Muscle layer of duodenum (tissue), 2 donors: ENCODE measurements around the gene MOK.
"Not testable (repeated sequence)": the region's sequence is repeated elsewhere in the genome, so short reads cannot be mapped to it uniquely, and the experiment has no call there.

Experiments
- H3K27ac ChIP-seq: one replicate; pipeline ENCODE4 v1.7.0; 2013; ENCODE audit warnings: mild to moderate bottlenecking, low read length
- H3K27me3 ChIP-seq: one replicate; pipeline ENCODE4 v1.7.0; 2013; ENCODE audit warnings: low read depth, mild to moderate bottlenecking, control low read depth, low read length
- H3K36me3 ChIP-seq, 2 donors: one replicate each; pipeline ENCODE4 v1.7.0; 2013; ENCODE audit warnings: low read length in 2 of 2, control low read depth in 1 of 2, mild to moderate bottlenecking in 1 of 2; ENCODE audit not compliant: insufficient read depth in 2 of 2, control insufficient read depth in 1 of 2
- H3K4me1 ChIP-seq, 2 donors: one replicate each; pipeline ENCODE4 v1.7.0; 2013; ENCODE audit warnings: low read length in 2 of 2, mild to moderate bottlenecking in 2 of 2, control low read depth in 1 of 2, moderate library complexity in 1 of 2; ENCODE audit not compliant: insufficient read depth in 2 of 2, control insufficient read depth in 1 of 2
- H3K4me3 ChIP-seq, 2 donors: one replicate each; pipeline ENCODE4 v1.7.0; 2013; ENCODE audit warnings: low read length in 2 of 2, low read depth in 1 of 2, mild to moderate bottlenecking in 1 of 2
- H3K9me3 ChIP-seq, 2 donors: one replicate each; pipeline ENCODE4 v1.7.0; 2013; ENCODE audit warnings: low read length in 2 of 2, control low read depth in 1 of 2, mild to moderate bottlenecking in 1 of 2; ENCODE audit not compliant: control insufficient read depth in 1 of 2
- donor health status: healthy.

The MOK gene

DNA sequence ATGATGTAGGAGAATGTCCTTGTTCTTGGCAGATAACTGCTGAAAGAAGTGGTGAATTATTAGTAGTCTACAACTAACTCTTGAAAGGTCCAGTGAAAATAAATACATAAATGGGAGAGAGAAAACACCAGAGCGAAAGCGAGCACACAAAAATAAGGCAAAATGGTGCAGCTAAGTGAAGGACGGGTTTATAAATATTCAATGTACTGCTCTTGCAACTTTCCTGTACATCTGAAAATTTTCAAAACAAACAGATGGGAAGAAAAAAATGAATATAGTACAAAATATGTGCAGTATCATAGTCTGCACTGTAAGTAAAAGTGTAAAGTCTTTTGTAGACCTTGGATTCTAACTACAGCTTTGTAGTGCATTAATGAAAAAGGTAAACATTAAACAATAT, 1.3 kb downstream of the MOK start:
- Histone ChIP-seq H3K27me3 (no peaks in the 10 kb centered on the region), H3K4me3 (no peak overlapping the region), H3K4me1 (peaks cover 0 to 6% of the 10 kb centered on the region in 2 donors), H3K36me3 (no peaks in the 10 kb centered on the region), H3K27ac (no peak overlapping the region), H3K9me3 (no peaks in the 10 kb centered on the region)

DNA sequence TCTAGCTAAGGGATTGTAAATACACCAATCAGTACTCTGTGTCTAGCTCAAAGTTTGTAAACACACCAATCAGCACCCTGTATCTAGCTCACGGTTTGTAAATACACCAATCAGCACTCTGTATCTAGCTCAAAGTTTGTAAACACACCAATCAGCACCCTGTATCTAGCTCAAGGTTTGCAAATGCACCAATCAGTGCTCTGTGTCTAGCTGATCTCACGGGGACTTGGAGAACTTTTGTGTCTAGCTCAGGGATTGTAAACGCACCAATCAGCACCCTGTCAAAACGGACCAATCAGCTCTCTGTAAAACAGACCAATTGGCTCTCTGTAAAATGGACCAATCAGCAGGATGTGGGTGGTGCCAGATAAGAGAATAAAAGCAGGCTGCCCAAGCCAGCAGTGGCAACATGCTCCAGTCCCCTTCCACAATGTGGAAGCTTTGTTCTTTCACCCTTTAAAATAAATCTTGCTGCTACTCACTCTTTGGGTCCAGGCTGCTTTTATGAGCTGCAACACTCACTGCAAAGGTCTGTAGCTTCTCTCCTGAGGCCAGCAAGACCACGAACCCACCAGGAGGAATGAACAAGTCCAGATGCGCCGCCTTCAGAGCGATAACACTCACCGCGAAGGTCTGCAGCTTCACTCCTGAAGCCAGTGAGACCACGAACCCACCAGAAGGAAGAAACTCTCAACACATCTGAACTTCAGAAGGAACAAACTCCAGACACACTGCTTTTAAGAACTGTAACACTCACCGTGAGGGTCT, 6.5 kb downstream of the MOK start:
- not testable (repeated sequence) for H3K27me3 ChIP-seq, H3K9me3 ChIP-seq, H3K27ac ChIP-seq, H3K36me3 ChIP-seq, H3K4me3 ChIP-seq
- peaks cover 0 to 12% of the 10 kb centered on the region in 2 donors for H3K4me1 ChIP-seq

DNA sequence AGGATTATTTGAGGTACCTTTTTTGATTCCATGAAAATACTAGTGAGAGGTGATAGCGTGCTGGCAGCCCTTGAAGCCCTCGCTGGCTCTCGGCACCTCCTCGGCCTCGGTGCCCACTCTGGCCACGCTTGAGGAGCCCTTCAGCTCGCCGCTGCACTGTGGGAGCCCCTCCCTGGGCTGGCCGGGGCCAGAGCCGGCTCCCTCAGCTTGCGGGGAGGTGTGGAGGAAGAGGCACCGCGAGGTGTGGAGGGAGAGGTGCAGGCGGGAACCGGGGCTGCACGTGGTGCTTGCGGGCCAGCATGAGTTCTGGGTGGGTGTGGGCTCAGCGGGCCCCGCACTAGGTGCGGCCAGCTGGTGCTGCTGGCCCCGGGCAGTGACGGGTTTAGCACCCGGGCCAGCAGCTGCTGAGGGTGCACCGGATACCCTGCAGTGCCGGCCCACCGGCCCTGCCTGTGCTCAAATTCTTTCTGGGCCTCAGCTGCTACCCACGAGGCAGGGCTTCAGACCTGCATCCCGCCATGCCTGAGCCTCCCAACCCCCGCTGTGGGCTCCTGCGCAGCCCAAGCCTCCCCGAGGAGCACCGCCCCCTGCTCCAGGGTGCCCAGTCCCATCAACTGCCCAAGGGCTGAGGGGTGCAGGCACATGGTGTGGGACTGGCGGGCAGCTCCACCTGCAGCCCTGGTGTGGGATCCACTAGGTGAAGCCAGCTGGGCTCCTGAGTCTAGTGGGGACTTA, 7.4 kb downstream of the MOK start:
- H3K4me1 ChIP-seq = peaks cover 0 to 12% of the 10 kb centered on the region in 2 donors
- no peak overlapping the region for H3K4me3 ChIP-seq
- no peak overlapping the region for H3K27ac ChIP-seq
- H3K36me3 ChIP-seq = no peaks in the 10 kb centered on the region
- H3K27me3 ChIP-seq = no peaks in the 10 kb centered on the region
- H3K9me3 ChIP-seq = no peaks in the 10 kb centered on the region

DNA sequence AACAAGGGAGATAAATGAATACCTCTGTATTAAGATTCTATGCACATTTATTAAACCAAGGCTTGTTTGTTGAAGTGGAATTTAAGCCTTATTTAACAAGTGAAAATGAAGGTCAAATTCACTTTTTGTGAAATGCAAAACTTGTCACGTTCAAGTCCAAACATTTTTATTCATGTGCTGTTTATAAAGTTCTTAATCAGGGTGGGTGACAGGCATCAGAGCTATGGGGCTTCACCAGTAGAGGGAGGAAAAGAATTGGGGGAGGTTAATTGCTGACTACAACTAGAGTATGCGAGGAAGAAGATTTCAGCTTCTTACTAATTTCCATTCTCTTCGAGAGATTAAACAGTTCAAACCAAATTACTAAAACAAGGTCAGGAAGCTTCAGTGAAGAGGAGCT, 9.7 kb downstream of the MOK start:
- H3K27me3 ChIP-seq = no peaks in the 10 kb centered on the region
- no peaks in the 10 kb centered on the region for H3K9me3 ChIP-seq
- peaks cover 0 to 12% of the 10 kb centered on the region in 2 donors for H3K4me1 ChIP-seq
- H3K36me3 ChIP-seq = no peaks in the 10 kb centered on the region
- peak overlapping the region; percentile 1 for H3K27ac ChIP-seq
- no peak overlapping the region for H3K4me3 ChIP-seq

DNA sequence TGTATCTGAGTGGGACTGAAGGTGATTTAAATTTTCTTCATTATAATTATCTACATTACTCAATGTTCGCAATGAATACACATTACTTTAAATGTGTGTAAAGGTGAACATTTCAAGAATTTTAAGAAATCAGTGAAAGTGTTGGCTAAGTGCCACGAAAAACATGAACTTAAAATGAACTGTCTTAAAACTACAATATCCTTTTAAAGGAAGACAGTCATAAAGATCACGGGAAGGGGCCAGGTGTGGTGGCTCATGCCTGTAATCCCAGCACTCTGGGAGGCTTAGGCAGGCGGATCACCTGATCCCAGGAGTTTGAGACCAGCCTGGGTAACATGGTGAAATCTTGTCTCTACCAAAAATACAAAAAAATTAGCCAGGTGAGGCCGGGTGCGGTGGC, 11.2 kb downstream of the MOK start:
- Histone ChIP-seq H3K4me1 (peaks cover 0 to 12% of the 10 kb centered on the region in 2 donors), H3K36me3 (no peaks in the 10 kb centered on the region), H3K27ac (no peak overlapping the region), H3K9me3 (no peaks in the 10 kb centered on the region), H3K27me3 (no peaks in the 10 kb centered on the region), H3K4me3 (no peak overlapping the region)

DNA sequence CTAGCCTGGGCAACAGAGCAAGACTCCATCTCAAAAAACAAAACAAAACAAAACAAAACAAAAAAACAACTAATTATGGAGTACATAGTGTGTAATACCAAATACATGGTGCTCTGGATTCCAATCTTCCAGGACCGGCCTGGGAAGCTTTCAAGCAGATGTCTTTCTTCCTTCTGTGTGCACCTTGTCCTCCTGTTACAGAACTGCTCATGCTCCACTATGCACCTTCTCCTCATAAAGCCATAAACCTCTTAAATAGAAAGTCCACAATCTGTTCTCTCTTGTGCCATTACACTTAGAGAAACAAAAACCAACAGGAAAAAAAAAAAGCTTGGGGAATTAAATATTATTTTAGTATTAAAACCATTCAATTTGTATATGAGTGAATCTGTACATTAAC, 12.5 kb downstream of the MOK start:
- Histone ChIP-seq H3K27me3 (no peaks in the 10 kb centered on the region), H3K4me3 (no peak overlapping the region), H3K4me1 (peaks cover 0 to 12% of the 10 kb centered on the region in 2 donors), H3K9me3 (no peaks in the 10 kb centered on the region), H3K36me3 (no peaks in the 10 kb centered on the region), H3K27ac (no peak overlapping the region)

DNA sequence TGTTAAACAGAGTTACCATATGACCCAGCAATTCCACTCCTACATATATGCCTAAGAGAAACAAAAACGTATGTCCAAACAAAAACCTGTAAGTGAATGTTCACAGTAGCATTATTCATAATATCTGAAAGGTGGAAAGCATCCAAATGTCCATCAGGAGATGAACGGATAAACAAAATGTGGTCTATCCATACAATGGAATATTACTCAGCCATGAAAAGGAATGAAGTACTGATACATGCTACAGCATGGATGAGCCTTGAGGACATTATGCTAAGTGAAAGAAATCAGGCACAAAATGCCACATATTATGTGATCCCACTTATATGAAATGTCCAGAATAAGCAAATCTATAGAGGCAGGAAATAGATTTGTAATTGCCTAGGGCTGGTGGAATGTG, 16.8 kb downstream of the MOK start:
- Histone ChIP-seq H3K36me3 (no peaks in the 10 kb centered on the region), H3K4me1 (no peaks in the 10 kb centered on the region), H3K27me3 (no peaks in the 10 kb centered on the region), H3K4me3 (no peak overlapping the region), H3K27ac (no peak overlapping the region), H3K9me3 (no peaks in the 10 kb centered on the region)

DNA sequence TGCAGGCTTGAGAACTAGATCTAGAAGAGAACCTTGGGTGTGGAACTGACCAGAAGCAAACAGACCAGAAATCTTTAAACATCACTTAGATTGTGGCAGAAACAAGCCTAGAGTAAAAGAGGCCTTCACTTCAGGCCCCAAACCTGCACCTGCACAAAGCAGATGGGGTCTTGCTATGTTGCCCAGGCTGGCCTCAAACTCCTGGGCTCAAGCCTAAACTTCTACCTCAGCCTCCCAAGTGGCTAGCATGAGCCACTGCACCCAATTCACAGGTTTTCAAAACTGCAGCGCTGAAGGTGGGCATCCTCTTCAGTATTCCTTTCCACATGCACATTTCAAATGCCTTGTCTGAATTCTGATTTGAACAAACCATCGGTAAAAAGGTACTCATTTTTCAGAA, 19.9 kb downstream of the MOK start:
- Histone ChIP-seq H3K4me1 (no peaks in the 10 kb centered on the region), H3K9me3 (no peaks in the 10 kb centered on the region), H3K36me3 (peaks cover 0 to 12% of the 10 kb centered on the region in 2 donors), H3K4me3 (no peak overlapping the region), H3K27ac (no peak overlapping the region), H3K27me3 (no peaks in the 10 kb centered on the region)

DNA sequence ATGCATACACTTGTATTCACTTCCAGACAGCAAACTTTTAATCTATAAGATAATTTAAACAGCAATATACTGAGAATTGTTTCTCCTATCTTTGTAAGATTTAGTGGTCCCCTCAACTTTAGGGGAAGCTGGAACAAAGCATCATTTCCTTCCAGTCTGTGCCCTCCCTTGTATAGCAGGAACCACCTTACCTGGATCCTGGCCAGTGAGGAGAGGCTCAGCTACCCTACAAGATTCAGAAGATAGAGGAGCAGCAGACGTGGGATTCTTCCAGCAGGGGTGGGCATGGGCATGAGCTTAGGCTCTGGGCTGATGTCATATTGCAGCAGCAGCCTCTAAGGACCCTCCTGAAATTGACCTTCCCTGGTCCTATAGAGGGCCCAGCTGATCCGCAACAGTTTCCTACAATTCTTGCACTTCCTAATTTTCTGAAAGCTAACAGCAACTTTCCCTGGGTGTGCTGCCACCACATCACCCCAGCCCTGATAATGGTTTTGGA, 21.3 kb downstream of the MOK start:
- Histone ChIP-seq H3K36me3 (peaks cover 0 to 23% of the 10 kb centered on the region in 2 donors), H3K27me3 (no peaks in the 10 kb centered on the region), H3K27ac (no peak overlapping the region), H3K4me1 (no peaks in the 10 kb centered on the region), H3K4me3 (no peak overlapping the region), H3K9me3 (no peaks in the 10 kb centered on the region)

DNA sequence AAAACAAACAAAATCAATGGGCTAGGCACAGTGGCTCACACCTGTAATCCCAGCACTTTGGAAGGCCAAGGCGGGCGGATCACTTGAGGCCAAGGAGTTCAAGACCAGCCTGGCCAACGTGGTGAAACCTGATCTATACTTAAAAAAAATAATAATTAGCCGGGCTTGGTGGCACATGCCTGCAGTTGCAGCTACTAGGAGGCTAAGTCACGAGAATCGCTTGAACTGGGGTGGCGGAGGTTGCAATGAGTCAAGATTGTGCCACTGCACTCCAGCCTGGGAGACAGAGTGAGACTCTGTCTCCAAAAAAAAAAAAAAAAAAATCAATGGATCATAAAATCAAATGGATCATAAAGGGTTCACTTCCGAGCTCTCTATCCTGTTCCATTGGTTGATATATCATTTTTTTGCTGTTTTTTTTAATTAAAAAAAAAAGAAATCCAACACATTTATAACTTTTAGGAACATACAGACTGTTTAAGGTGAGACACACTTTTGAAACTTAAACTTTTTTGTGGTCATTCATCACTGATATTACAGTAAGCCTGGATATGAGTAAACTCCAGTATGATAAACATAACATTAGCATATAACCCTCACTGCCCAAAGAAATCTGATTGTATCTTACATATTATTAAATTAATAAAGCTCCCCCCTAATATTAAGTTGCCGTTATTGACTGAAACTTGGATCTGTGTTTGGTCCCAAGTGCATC, 22.1 kb downstream of the MOK start:
- no peak overlapping the region for H3K4me3 ChIP-seq
- no peaks in the 10 kb centered on the region for H3K9me3 ChIP-seq
- peaks cover 0 to 23% of the 10 kb centered on the region in 2 donors for H3K36me3 ChIP-seq
- H3K27ac ChIP-seq = no peak overlapping the region
- no peaks in the 10 kb centered on the region for H3K27me3 ChIP-seq
- H3K4me1 ChIP-seq = peaks cover 0 to 6% of the 10 kb centered on the region in 2 donors

DNA sequence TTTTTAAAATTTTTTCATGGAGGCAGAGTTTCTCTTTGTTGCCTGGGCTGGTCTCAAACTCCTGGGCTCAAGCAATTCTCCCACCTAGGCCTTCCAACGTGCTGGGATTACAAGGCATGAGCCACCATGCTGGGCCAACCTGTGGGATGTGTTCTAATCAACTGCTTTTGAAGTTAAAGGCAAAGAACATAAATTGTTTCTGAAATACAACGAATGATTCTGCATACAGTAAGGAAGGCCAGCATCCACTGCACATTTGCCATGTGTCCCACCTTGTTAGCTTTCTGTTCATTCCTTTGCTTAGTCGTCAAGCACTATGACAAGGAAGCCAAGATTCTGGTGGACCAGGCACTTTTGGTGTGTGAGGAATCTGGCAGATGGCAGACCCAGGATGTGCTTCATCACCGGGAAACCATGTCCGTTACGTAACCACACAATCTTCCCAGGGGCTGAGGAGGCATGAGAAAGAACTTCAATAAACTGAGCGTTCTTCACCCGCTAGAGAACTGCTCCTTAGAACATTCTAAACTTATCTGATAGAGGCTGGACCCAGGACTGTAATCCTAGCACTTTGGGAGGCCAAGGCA, 24.5 kb downstream of the MOK start:
- H3K4me3 ChIP-seq = no peak overlapping the region

More for the DNA sequence above, 24.5 kb downstream of the MOK start:
- Histone ChIP-seq H3K27me3 (no peaks in the 10 kb centered on the region), H3K4me1 (peaks cover 0 to 7% of the 10 kb centered on the region in 2 donors), H3K36me3 (peaks cover 0 to 23% of the 10 kb centered on the region in 2 donors), H3K27ac (no peak overlapping the region), H3K9me3 (no peaks in the 10 kb centered on the region)
